GM20431 (cell line): ENCODE measurements around the gene SELP.

ENCODE experiments used
- in situ Hi-C: fragments of 300-500 bp; cut with MseI, MboI; formaldehyde crosslinking; loops from one replicate; pipeline ENCODE4 v1.15.0; 2020; ENCODE audit warnings: low sequenced_read_pairs; ENCODE audit not compliant: unreplicated experiment

The SELP gene

DNA sequence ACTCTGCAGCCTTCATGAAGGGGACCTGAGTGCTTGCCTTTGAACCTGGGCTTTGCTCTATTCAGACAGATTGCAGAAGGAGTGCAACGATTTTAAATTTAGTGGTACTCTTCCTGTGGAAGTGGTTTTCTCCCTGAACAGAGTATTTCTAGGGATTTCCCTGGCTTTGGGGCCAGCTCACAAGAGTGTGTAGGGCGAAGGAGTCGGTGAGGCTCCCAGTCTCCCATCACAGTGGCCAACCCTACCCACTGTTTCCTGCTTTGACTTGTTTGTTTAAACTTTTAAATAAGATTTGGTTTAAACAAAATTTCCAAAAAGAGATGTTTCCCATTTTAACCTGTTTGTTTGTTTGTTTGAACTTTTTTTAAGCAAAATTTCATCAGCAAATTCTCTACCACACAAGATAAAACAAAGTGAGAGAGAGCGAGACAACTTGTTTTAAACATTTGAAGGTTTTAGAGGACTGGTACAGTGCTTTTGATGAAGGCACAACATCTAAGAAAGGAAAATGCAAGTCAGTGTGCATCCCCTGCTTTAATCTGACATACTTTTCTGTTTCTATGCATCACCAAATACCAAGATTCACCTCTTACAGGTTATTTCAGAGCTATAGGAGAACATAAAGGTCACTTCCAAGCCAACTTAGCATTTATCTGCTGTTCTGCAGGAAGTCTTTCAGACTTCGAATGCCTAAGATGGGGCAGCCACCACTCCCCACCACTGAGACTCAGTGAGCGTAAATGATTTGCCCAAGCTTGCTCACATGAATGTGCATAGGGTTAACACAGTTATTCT lies 6.6 kb downstream of the SELP start:
- in situ Hi-C loops, result no loop called here

DNA sequence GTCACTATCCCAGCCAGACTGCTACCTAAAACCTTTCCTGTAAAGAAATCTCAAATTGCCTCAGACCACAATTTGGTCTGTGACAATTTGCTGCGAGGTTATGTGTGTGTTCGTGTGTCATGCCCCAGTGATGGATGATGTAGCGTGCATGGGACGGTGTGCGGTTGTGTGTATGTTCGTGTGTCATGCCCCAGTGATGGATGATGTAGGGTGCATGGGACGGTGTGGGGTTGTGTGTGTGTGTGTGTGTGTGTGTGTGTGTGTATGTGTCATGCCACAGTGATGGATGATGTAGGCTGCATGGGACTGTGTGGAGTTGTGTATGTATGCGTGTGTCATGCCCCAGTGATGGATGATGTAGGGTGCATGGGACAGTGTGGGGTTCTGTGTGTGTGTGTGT lies 9.4 kb downstream of the SELP start:
- in situ Hi-C loops, result no loop called here

DNA sequence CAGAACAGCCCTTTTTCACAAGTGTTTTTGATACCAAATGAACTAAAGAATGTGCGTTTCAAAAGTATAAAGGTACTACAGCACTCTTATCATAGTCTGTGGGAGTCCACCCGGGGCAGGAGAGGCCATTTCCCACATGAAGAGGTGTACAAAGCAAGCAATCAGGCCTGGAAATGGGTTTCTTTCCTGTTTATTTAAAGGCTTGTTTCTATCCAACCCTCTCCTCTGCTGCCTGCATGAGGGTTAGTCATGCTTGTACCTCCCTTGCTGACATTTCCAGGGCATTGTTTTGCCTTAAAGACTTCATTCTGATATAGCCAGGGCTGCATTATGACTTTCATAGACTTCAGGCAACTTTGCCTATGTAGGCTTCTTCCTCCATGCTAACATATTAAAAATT lies 11.6 kb downstream of the SELP start:
- in situ Hi-C loops, result no loop called here

DNA sequence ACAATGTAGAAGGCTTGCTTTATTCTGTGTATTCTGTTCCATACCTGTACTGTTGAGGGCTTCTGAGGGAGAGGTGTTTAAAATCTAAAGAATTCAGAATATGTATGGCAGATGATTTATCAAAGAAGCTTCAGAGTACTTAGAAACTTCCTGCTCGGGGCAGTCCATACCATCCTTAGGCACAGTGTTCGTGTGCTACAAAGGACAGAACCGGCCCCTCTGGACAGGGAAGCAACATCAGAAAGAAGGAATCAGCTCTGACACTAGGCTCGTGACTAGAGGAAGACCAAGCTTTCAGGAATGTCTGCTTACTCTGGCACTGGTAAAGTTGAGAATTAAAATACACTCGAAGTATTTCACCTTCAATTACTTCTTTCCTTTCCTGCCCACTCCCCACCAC lies 14.1 kb downstream of the SELP start:
- in situ Hi-C loops, result no loop called here

DNA sequence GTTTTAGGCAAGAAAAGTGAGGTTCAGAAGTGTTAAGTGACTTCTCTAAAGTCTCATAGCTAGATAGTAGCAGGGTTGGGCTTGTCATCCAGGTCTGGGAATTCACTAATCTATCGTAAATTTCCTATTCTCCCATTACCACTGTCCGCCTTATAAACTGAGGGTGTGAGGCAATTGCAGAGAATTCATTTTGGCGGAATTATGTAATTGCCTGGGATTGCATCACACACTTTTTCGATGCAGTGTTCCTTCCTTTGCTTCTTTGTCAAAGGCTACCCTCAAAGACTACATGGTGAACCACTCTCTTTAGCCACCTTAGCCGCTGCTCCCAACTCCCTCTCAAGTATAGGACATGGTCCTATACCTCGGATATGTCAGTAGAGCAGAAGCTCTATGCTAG lies 19.1 kb downstream of the SELP start:
- in situ Hi-C loops, result no loop called here

DNA sequence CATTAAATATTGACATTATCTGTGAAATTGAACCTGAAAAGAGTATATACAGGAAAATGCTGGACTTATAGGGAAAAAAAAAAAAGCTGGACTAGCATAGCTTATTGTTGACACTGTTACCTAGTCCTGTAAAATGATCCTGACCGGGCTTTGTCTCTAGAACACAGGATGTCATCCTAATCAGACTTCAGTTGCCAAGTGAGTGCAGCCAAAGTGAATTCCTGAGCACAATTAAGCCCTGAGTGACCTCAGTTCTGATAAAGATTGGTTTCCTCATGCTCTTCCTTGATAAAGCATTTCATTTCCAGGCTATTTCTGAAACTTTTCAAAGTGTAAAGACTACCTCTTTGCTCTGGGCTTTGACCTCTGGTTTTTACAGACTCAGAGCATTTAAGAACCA lies 19.8 kb downstream of the SELP start:
- in situ Hi-C loops, result no loop called here

DNA sequence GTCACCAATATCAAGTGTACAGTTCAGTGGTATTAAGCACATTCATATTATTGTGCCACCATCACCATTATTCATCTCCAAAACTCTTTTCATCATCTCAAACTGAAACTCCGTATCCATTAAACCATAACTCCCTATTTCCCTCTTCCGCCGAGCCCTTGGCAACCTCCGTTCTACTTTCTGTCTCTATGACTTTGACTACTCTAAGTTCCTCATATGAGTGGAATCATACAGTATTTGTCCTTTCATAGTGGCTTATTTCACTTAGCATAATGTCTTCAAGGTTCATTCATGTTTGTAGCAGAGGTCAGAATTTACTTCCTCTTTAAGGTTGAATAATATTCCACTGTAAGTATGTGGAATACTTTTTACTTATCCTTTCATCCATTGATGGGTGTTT lies 21.7 kb downstream of the SELP start:
- in situ Hi-C loops, result loop anchor here (10.0 kb wide), 1 partner anchor 107 kb away; the partner anchor contains the start of gene SELL

DNA sequence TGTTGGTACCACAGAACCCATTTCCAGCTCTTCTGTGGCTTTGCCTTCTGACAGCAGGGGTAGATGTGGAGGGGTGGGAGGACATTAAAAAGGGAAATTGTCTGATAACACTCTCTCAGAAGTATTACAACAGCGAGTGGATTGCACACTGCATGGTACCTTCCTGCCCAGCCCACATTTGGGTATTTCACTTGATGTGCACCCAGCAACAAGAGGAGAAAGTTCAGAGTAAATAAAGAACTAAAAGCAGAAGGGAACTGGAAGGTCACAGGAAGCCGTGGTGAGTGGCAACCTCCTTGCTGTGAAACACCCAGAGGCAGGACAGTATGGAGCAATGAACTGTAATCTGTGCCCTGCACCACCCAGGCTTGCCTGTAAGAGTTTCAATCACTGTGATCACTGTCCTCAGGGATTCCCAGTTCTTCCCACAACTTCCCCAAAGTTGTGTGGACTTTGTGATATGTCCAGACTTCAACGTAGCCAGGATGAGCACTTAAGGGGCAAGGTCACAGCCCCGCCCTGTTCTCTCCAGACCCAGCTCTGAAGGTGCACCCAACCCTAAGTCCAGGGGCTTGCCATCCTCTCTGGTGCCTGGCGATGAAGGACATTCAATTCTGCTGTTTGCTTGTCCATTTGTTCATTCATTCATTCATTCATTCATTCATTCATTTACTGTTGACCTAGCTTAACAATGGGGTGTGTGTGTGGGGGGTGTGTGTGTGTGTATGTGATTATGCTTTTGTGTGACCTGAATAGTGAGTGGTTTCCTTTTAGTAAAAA lies 25.0 kb downstream of the SELP start:
- in situ Hi-C loops, result loop anchor here (10.0 kb wide), 1 partner anchor 110 kb away; the partner anchor contains the start of gene SELL

DNA sequence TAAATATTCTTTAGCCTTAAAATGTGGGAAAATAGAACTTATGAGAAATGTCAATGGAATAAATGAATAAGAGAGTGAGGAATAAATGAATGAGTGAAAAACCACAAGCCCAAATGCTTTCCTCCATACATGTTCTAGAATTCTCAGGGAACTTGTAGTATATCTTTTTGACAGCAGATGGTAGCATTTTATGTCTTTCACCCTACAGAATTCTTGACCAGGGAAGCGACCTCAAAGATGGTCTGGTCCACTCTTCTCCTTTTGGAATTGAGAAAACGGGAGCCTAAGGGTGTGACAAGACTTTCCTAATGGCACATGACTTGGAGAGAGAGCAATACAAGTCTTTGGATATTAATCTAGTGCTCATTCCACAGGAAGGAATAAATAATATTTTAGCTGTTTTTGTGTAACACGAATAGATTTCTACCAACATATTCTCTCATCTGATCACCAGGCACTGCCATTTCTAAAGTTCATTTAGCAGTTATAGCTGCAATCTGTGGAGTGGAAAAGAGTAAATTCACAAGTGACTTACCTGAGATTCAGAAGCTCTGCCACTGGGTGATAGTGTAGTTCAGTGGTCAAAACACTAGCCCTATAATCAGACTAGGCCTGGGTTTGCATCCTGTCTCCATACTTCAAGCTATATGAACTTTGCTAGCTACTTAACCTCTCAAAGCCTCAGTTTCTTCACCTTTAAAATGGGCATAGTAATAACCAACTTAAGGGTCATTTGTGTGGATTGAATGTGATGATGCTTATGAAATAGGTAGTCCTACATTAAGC lies 28.6 kb downstream of the SELP start:
- in situ Hi-C loops, result loop anchor here (10.0 kb wide), 1 partner anchor 114 kb away; the partner anchor contains the start of gene SELL

DNA sequence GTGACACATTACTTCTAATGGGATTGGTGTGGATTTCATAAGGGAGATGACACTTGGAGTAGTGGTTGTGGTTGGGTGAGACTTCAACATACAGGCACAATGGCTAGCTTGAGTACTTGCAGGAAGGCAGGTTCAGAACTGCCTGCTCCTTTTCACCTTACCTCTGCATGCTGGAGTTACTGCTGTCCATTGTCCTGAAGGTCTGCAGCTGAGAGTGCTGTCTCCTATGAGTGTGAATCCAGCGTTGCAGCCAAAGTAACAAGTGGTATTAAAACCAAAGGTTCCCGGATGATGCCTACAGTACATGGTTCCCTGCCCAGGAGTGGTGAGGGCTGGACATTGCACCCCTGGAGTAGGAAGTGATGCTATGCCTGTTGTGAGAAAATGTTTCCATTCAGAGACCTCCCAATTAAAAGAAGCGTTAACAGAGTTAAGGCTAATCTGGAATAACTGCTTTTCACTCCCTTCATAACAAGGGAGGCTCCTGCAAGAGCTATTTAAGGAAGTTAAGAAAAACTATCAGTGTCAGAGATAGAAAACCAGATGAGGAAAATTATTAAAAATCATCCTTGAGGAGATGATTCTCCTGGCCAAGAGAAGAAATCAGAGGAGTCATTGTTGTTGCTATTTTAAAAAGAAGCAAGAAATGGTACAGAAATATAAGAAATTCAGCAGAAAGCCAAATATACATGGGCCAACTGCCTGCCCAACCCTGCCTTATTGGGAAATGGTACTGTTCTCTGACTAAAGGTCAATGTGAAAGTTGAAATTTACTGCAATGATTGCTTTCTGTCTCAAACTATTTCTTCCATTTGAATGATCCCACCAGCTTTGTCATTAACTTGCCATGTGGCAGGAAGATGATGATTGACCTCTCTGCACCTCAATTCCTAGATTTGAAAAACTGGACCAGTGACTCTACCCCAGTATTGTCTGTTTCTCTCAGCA lies 33.9 kb downstream of the SELP start:
- in situ Hi-C loops, result no loop called here

DNA sequence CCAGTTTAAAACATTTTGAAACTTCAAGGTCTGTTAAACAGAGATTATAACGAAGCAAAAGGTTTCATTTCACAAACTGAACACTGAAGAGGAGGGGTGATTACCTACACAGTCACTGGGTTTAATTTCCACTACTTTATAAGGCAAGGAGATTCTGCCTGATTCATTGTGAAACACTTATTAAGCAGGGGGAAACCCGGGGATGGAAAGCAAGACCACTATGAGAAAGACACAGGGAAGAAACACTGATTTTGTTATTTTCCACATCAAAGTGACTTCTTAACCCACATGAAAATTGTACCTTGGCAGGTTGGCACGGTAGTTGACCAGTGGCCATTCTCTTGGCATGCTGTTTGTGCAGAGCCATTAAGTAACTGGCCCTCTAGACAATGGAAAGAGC lies 35.5 kb downstream of the SELP start:
- in situ Hi-C loops, result no loop called here

DNA sequence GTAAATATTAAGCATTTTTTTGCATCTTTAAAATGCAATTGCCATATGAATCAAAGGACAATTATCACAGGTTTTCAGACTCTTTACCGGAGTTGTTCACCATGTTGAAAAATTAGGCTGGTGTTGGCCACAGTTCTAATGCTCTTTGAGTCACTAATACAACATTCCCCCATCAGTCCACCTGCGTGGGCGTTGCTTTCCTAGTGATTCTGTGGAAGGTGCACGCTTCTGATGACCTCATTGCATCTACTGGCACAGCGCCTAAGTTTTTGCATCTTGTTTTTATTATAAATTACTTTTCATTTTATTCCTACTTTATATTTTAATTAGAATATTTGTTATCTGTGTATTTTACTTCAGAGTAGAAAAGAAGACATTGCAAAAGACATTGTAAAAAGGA lies 39.0 kb downstream of the SELP start:
- in situ Hi-C loops, result no loop called here

DNA sequence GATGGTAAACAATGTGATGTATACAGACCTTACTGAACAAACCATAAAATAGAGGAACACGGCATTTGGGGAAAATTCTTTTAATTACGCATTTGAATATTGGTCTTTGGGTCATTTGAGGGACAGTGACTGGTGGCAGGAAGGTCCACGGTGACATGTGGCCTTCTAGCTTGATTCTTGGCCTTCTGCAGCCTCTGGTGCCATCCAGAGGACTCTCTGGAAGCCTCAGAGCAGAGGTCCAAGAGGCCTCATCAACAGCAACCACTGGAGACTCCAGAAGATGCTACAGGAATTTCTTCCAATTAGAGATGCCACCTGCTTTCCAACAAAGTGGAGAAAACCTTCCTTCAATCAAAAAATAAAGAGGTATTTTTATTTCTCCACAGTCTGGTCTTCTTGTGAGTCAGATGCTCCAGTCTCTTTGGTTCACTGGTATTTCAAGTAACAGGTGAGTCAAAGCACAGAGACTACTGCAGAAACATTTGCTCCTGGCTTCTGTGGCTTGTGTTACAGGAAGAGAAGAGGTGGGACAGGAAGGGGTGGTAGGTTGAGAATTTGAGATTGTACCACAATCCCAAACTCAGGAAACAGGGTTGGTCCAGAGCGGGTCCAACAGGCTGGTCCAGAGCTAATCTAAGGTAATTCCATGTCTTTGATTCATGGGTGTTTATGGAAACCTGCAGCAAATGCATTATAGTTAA lies 41.0 kb downstream of the SELP start:
- in situ Hi-C loops, result no loop called here

DNA sequence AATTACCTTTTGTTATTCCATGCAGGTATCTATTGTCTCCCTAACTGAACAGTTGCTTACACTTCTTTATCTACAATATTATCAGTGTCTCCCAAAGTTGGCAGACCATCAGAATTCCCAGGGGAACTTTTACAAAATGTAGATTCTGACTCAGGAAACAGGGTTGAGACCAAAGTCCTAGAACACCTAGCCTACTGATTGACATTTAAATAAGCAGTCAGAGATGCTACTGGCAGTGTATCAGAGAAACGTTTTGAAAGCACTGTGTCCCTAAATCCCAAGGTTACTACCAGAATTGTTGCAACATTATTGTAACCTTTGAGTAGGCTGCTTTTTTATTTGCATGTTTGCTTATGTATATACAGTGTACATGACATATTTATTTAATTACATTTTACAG lies 41.8 kb downstream of the SELP start:
- in situ Hi-C loops, result no loop called here

DNA sequence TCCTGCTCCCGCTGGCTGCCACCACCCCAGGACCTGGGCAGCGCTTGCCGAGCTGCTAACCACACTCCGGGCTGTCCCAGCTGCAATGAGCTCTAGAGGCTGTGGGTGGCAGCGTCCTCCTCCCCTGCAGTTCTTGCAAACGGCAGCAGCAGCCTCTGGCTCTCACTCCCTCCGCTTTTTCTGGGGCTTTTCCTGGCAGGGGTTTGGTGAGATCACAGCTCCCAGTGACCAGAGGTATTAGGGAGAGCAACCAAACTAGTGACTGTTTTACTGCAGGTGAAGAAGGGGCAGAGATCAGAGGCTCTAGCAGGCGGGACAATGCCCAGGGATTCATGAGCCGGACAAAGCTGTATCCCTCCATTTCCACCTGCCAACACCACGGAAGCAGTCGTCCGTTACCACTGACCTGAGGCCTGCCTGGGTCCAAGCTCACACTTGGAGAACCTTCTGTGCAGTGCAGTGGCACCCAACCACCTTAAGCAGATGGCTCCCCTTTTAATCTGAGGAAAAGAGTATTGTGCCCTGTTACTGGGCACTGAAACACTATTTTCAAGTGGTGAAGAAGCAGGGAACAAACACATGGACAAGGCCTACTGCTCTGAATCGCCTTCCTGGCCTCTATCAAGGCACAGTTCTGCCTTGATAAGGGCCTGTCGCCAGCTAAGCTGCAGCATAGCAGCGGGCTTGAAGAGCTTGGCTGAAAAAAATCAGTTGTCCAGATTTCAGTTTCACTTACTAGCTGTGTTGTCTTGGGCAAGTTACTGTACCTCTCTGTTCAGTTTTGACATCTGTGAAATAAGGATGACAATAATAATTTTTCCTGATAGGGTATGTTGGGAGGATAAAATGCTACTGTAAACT lies 43.3 kb downstream of the SELP start, which contains the start of gene F5:
TSS of gene F5 (minus strand) at position 87 of the 861 bp plus-strand sequence. CDS start 95 bp downstream, outside the sequence.
- in situ Hi-C loops, result no loop called here

DNA sequence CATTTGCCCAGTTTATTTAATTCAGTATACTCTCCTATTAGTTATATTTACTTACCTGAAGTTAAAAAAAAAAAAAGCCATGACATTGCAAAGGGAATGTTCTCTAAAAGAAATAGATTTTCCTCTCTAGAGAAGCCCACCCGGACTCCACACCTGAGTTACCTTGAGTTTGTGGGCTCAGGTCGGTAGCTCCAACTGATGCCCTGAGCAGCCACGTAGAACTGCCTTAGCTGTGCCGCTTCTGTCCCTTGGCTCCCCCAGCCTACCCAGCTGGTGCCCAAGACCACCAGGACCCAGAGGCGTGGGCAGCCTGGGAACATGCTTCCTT lies 43.9 kb downstream of the SELP start:
- in situ Hi-C loops, result no loop called here

DNA sequence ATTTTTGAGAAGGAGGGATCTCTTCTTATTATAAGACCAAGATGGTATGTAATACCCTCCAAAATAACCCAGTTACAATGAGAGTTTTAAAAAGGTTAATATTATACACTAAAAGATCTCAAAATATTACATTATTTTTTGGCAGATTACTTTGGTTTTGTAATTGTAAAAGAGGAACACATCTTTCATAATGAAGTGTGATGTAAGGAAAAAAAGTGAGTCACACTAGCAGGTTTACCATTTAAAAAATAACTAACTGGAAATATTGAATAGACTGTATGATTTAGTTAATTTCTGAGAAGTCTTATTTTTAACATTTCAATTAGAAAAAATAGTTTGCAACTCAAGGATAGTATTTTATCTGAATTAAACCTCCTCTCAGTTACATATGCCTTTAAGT lies 44.7 kb downstream of the SELP start:
- in situ Hi-C loops, result no loop called here

DNA sequence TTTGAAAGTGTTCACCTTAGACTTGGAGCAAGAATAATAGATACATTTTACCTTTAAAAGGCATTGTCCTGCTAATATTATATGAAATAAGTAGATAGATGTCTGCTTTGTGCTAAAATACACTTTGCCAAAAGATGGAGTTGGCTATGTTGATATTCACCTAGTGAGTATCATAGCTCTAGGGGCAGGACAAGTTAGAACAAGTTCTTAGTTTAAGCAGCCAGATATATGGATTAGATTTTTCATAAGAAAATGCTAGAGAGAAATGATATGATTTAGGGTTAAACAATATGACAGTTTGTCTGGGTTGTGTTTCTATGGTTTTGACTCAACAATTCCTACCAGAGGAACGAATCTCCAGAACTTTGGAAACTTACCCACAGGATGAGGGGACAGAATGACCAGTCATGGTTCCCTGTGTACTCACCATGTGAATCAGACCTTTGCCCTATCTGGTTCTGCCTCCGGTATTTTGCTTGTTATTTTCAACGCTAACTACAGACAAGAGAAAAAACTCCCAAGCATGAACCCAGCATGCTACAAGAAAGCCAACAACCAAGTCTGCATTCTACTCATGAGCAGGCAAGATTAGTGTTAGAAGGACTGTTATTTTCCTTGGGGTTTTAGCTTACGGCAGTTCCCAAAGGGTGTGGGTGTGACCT lies 45.3 kb downstream of the SELP start:
- in situ Hi-C loops, result no loop called here
